ENCODE measurements around the gene CD96. TPM values are rescaled to one million over a fixed set of nuclear protein-coding genes. Genes with fewer than 3 reads are reported as not detected.

CD96 gene
- total RNA-seq, 1 donor from 2014 or later, result 45.9 TPM

DNA sequence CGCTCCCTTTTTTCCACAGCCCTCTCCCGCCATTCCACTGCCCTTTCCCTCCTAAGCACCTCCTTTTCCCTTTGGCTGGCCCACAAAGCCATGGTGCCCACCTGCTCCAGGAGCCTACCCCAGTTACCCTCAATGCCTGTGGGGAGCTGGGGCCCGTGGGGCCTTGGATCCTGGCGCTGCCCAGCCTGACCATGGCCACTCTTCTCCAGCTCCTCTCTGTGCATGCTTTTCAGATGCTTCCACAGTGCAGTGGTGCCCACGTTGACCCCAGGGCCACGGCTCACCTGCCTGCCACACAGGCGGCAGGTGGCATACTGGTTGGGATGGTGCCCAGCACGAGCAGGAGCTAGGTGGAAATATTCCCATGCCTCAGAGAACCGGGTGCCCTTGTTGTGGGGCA is 51.7 kb downstream of the CD96 start:
- DNase-seq (ENCODE audit: low spot score), result no peak

GRCh38 chr3:111594205-111594604 is 52.2 kb downstream of the CD96 start:
- no peak for DNase-seq (ENCODE audit: low spot score)

- no peak for DNase-seq (ENCODE audit: low spot score)
Measured at GRCh38 chr3:111594781-111595180, 52.8 kb downstream of the CD96 start.

- DNase-seq (ENCODE audit: low spot score), result no peak
Measured at GRCh38 chr3:111595232-111595631, 53.2 kb downstream of the CD96 start, which contains the start of gene ZBED2. TSS of gene ZBED2 (minus strand) at chr3:111595346. CDS start at chr3:111594201, 1,145 bp downstream.

DNA sequence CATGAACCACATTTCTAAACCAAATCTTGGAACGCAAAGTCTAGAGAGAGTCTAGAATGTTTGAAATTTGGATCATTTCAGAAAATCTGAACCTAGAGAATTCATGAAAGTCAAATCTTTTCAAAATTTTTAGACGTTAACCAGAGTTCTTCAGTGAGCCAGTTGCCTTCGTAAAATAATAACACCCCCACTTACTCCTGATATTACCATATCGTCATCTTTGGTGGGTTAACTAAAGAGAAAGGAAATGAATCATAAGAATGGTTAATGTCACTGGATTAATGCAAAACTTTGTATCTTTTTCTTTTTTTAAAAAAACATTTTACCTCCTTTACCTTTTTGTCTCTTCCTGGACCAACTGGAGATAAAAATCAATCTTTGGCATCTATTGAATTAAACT is 54.3 kb downstream of the CD96 start:
- no peak for DNase-seq (ENCODE audit: low spot score)

GRCh38 chr3:111598139-111598538 is 56.1 kb downstream of the CD96 start:
- DNase-seq (ENCODE audit: low spot score), result no peak

DNA sequence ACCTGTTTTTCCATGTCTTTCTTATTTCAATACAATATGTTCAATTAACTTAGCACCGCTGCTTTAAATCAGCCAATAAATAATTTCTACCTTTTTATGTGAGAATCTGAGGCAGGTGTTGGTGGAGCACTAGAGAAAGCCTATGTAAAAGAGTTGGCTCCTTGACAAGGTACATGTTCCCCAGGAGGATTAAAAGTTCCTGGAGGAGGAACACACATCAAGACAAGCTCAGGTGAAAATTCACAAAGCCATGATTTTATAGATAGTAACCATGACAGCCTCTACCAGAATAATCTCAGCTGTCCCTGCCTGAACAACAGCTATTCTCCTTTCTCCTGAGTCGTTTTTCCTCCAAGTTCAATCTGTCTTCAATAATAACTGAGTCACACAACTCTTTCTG is 56.6 kb downstream of the CD96 start:
- DNase-seq (ENCODE audit: low spot score), result no peak

GRCh38 chr3:111601810-111602209 is 59.8 kb downstream of the CD96 start:
- no peak for DNase-seq (ENCODE audit: low spot score)

GRCh38 chr3:111603679-111604078 is 61.7 kb downstream of the CD96 start:
- DNase-seq (ENCODE audit: low spot score), result no peak

DNA sequence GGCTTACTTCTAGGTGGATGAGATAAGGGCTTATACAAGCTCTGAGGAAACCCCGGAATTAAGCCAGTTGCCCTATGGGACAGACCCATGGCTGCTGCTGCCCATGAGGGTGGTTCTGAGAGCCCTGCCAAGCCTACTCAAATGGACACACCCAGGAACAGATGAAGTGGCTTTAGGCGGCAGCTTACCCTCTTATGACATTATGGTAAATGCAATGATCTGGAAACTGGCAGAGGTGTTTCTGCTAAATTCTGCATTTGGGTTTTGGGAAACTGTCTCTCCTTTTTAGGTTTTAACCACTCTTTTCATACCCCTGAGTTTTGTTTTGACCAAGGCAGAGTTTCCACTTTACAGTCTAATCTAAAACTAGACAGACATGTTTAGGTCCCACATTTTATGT is 62.1 kb downstream of the CD96 start:
- DNase-seq (ENCODE audit: low spot score), result no peak

DNA sequence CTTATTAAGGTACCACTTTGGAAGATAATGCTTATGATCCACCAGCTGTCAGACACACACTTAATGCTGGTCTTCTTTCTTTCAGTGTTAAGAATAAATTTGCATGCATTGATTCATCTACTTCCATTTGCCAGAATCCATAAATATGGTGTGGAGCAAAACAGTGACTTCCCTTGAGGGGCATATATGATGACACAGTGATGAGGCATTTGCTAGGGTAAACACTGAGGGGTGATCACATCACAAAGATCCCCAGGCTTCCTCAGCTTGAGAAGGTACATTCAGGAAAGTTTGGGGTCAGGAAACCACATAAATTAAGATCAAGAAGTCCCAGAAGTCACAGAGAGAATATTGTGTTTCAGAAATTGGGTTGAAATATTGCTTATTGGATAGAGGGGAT is 63.0 kb downstream of the CD96 start:
- no peak for DNase-seq (ENCODE audit: low spot score)

GRCh38 chr3:111605493-111605892 is 63.5 kb downstream of the CD96 start:
- DNase-seq (ENCODE audit: low spot score), result no peak

DNA sequence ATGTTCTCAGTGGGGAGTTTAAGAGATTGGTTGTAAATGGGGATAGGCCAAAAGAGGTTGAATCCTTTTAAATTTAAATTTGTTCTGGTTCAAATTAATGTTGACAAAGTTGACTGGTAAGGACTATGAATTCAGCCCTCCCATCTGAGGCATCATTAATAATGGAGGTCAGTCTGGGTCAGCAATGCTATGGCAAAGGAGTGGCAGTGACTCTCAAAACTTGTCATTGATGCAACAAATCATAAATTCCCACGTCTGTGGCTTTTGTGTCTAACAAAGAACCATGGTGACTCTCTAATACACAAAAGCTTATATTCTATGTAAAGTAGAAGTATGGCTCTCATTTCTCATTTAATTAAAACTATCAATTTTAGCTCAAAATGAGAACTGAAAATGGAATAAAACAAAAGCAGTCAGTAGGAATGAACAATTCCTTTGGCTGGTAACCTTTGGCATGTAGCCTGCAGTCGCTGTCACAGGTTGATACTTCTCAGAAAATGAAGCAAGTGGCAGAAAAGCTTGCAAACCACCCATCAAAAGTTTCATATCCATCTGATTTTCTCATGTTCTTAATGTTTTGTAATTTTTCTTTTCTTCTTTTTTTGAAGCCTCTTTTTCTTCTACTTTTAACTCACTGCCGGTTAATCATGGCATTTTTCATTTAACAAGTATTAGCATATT is 65.4 kb downstream of the CD96 start:
- no peak for DNase-seq (ENCODE audit: low spot score)

GRCh38 chr3:111608383-111608782 is 66.4 kb downstream of the CD96 start:
- no peak for DNase-seq (ENCODE audit: low spot score)

DNA sequence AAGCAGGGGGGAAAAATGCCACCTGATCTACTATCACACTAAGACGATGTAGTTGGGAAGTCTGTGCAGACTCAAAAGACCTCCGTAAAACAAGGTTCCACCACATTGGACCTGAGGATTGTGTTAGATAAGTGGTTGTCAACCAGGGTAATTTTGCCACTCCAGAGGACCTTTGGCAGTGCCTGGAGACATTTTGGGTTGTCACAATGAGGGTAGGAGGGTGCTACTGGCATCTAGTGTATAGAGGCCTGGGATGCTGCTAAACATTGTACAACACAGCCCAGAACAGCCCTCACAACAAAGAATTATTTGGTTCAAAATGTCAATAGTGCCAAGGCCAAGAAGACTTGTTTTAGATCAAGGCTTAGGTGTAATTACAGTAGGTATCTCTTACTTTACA is 67.7 kb downstream of the CD96 start:
- DNase-seq (ENCODE audit: low spot score), result no peak

DNA sequence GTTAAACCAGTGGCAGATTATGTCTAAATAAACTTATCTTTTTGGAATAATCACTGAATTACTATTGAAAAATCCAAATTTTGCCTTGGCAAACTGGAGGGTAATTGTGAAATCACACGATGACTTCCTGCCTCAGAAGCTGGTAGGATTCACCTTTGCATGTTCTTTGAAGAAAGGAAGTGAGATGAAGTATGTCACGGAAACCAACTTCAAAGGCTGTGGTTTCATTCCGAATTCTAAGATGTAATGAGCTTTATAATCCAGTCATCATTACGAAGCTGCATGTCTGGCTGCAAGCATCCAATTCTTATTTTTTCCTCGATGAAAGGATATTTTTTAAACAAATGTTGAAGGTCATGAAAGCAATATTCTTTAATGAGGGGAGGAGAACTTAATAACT is 68.2 kb downstream of the CD96 start:
- DNase-seq (ENCODE audit: low spot score), result no peak

GRCh38 chr3:111610612-111611054 is 68.6 kb downstream of the CD96 start:
- DNase-seq (ENCODE audit: low spot score), result no peak

- DNase-seq (ENCODE audit: low spot score), result no peak
Measured at GRCh38 chr3:111613294-111613693, 71.3 kb downstream of the CD96 start.

GRCh38 chr3:111615880-111616279 is 73.9 kb downstream of the CD96 start:
- DNase-seq (ENCODE audit: low spot score), result no peak

GRCh38 chr3:111616417-111617105 is 74.6 kb downstream of the CD96 start:
- no peak for DNase-seq (ENCODE audit: low spot score)

GRCh38 chr3:111617406-111617805 is 75.4 kb downstream of the CD96 start:
- no peak for DNase-seq (ENCODE audit: low spot score)

DNA sequence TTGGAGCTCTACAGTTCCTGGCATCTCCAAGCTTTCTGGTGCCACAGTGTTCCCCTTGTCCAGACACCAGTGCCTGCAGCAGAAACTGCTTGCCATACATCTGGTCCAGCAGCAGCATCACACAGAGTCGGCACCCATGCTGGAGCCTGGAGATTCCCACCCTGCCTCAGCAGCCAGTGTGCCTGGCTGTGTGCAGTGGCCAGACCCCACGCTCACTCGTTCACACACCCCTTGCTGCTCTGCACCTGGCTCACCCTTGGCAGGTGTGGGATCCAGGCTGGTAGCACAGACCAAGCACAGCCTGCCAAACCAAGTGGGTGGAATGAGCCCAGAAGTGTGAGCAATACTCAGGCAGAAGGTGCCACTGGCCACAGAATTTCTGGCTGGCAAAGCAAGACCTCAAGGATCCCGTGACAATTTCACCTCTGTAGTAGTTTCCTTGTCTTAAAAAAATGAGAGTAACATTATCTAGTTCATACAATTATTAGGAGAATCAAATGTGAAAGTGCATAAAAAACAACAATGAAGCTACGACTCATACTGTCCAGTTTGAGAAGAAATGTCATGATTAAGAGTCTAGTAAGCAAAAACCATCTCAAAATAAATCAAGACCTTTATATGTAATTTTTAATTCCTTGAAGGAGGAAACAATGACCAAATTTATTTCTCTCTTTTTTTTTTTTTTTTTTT is 76.1 kb downstream of the CD96 start:
- no peak for DNase-seq (ENCODE audit: low spot score)

DNA sequence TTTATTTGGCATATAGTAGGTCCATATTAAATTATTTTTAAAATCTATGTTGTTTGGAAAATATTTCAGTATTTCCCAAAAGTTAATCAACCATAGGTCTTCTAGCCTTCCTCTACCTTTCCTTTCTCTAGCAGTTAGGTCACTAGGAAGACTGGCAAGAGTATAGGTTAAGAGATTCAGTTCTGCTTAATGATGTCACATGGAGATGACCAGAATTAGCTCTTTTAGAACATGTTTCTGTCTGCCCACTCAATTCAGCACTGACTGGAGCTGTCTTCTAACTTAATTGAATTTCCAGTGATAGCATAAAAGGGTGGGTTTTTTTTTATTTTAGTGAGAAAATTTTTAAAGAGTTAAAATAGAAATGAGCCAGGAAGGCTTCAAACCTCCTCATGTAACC is 76.9 kb downstream of the CD96 start:
- no peak for DNase-seq (ENCODE audit: low spot score)

All from ureter (tissue), 1 donor.